K562 (cell line): ENCODE results near the gene ELF2. TPM values are rescaled to one million over a fixed set of nuclear protein-coding genes. Genes with fewer than 3 reads are reported as not detected.

Experiments
- ATAC-seq: fragments of 200-7000 bp; cut with Tn5 transposase; 3 replicates; pipeline ENCODE4 v1.9.1; 2020; ENCODE audit warnings: moderate library complexity
- BruUV-seq: library from RNA; stranded (reverse); fragments of 400-500 nt; replicated peaks from 2 replicates; lab custom pipeline; 2021; lab: Mats Ljungman, UMichigan
- CTCF ChIA-PET: fragments of 300-600 bp; formaldehyde crosslinking; extraction: SDS; loops from one replicate; lab custom pipeline; 2021; ENCODE audit warnings: low intra/inter-chr PET ratio; lab: Yijun Ruan, JAX
- POLR2A ChIA-PET: fragments of 300-600, 350-650 bp; sonication (Branson Sonifier 250); formaldehyde crosslinking; extraction: SDS; loops from one replicate; lab custom pipeline; 2021; ENCODE audit warnings: antibody characterized with exemption, inconsistent platforms; lab: Yijun Ruan, JAX
- DNase-seq, 4 experiments: peaks; one replicate each; pipeline versions ENCODE4 v3.0.0 to v3.0.0-alpha.2; 2011 to 2018; ENCODE audit warnings: low spot score in 3 of 4, mixed read lengths in 3 of 4; ENCODE audit errors: extremely low read depth in 1 of 4
- FAIRE-seq: peaks from 2 replicates; lab custom pipeline; 2011; peaks lifted over from hg19 to GRCh38; lab: Jason Lieb, UNC
- H2AFZ ChIP-seq: 2 replicates; pipeline ENCODE4 v1.6.0; 2011; ENCODE audit warnings: low read depth, low read length, control low read depth, inconsistent platforms
- H3K27ac ChIP-seq: fragments of 200-600 bp; 3 replicates; pipeline ENCODE4 v1.8.0; 2011; ENCODE audit warnings: low read depth, mild to moderate bottlenecking, control low read depth, inconsistent platforms, low read length, moderate library complexity, mixed read lengths; ENCODE audit errors: extremely low read depth
- H3K27me3 ChIP-seq, 2 experiments: fragments of 300-600 bp in 1 of 2; 2 replicates in 1 of 2; 3 replicates in 1 of 2; pipeline versions ENCODE4 v1.6.0 to v1.8.0; 2011; ENCODE audit warnings: inconsistent platforms in 2 of 2, low read length in 2 of 2, mild to moderate bottlenecking in 1 of 2, mixed read lengths in 1 of 2, moderate library complexity in 1 of 2; ENCODE audit not compliant: control insufficient read depth in 2 of 2, insufficient read depth in 2 of 2
- H3K36me3 ChIP-seq: fragments of 300-600 bp; 3 replicates; pipeline ENCODE4 v1.8.0; 2011; ENCODE audit warnings: mild to moderate bottlenecking, low read length, inconsistent platforms; ENCODE audit not compliant: control insufficient read depth, insufficient read depth
- H3K4me1 ChIP-seq, 2 experiments: fragments of 200-600 bp in 1 of 2; replicated peaks in 1 of 2; 2 replicates in 1 of 2; 3 replicates in 1 of 2; pipeline versions ENCODE4 v1.5.1 to v1.8.0; 2011; ENCODE audit warnings: inconsistent platforms in 2 of 2, low read length in 2 of 2, mild to moderate bottlenecking in 1 of 2, mixed read lengths in 1 of 2, moderate library complexity in 1 of 2; ENCODE audit not compliant: control insufficient read depth in 2 of 2, insufficient read depth in 2 of 2
- H3K4me2 ChIP-seq: 2 replicates; pipeline ENCODE4 v1.6.1; 2011; ENCODE audit warnings: low read length, control low read depth, inconsistent platforms, mixed read lengths; ENCODE audit not compliant: insufficient read depth
- H3K4me3 ChIP-seq: fragments of 200-600 bp; sonication (generic), shearing (Covaris generic); 2 replicates; pipeline ENCODE4 v1.5.1; 2016; ENCODE audit warnings: control low read depth, inconsistent platforms
- H3K79me2 ChIP-seq: fragments of 200-600 bp; 3 replicates; pipeline ENCODE4 v1.8.0; 2011; ENCODE audit warnings: low read length, inconsistent platforms; ENCODE audit not compliant: control insufficient read depth, insufficient read depth
- H3K9ac ChIP-seq, 2 experiments: 2 replicates each; pipeline versions ENCODE4 v1.6.0 to v1.6.1; 2011; ENCODE audit warnings: low read depth in 2 of 2, low read length in 2 of 2, control low read depth in 1 of 2, inconsistent platforms in 1 of 2, mild to moderate bottlenecking in 1 of 2, mixed read lengths in 1 of 2; ENCODE audit not compliant: insufficient read depth in 1 of 2
- H3K9me1 ChIP-seq: one replicate; pipeline ENCODE4 v1.6.0; 2011; ENCODE audit warnings: inconsistent platforms, mild to moderate bottlenecking, low read length, moderate library complexity; ENCODE audit not compliant: control insufficient read depth, insufficient read depth
- H3K9me3 ChIP-seq: replicated peaks from 2 replicates; pipeline ENCODE4 v1.5.1; 2011; ENCODE audit warnings: low read depth, low read length, inconsistent platforms; ENCODE audit not compliant: control insufficient read depth, insufficient read depth
- H4K20me1 ChIP-seq: replicated peaks from 2 replicates; pipeline ENCODE4 v1.6.1; 2011; ENCODE audit warnings: low read length, inconsistent platforms, mixed read lengths; ENCODE audit not compliant: control insufficient read depth, insufficient read depth
- CLOCK ChIP-seq: fragments of 250-450 bp; sonication (Bioruptor Pico); IDR thresholded peaks from 2 replicates; pipeline ENCODE4 v1.4.0; 2020; ENCODE audit warnings: mild to moderate bottlenecking, moderate library complexity, borderline replicate concordance
- CUX1 ChIP-seq: fragments of 200-800 bp; sonication (Bioruptor generic); IDR thresholded peaks from 2 replicates; pipeline ENCODE4 v1.6.1; 2016; ENCODE audit warnings: missing genetic modification characterization, missing compliant biosample characterization
- KLF10 ChIP-seq: fragments of 250-450 bp; sonication (Bioruptor Pico); IDR thresholded peaks from 2 replicates; pipeline ENCODE4 v1.6.1; 2021; ENCODE audit warnings: matching md5 sums
- MCM5 ChIP-seq: fragments of 450-650 bp; IDR thresholded peaks from 2 replicates; pipeline ENCODE4 v1.6.1; 2016; ENCODE audit warnings: low read depth
- RUNX1 ChIP-seq: sonication (generic); IDR thresholded peaks from 2 replicates; pipeline ENCODE4 v1.6.1; 2016; ENCODE audit warnings: antibody characterized with exemption, low read depth
- TAF9B ChIP-seq: fragments of 450-650 bp; IDR thresholded peaks from 2 replicates; pipeline ENCODE4 v1.6.1; 2018; ENCODE audit warnings: mild to moderate bottlenecking; ENCODE audit not compliant: partially characterized antibody
- TCF7 ChIP-seq: sonication (generic); IDR thresholded peaks from 2 replicates; pipeline ENCODE4 v1.6.1; 2016; ENCODE audit warnings: antibody characterized with exemption, borderline replicate concordance
- ZHX1 ChIP-seq: fragments of 150-350 bp; conservative IDR thresholded peaks from 2 replicates; pipeline ENCODE4 v1.6.1; 2014; ENCODE audit warnings: low read length
- ZNF57 ChIP-seq: fragments of 450-650 bp; formaldehyde crosslinking; IDR thresholded peaks from 2 replicates; pipeline ENCODE4 v1.4.0; 2020; ENCODE audit warnings: mild to moderate bottlenecking, moderate library complexity
- ZNF778 ChIP-seq: fragments of 450-650 bp; formaldehyde crosslinking; IDR thresholded peaks from 2 replicates; pipeline ENCODE4 v1.4.0; 2020; ENCODE audit warnings: mild to moderate bottlenecking, moderate library complexity
- WGBS: fragments of 100-300 bp; shearing (Covaris generic); methylation state at CpG from one replicate; pipeline ENCODE4 v1.1.6; 2016; ENCODE audit warnings: low coverage, mixed read lengths; ENCODE audit not compliant: insufficient coverage; ENCODE audit errors: missing lambda C conversion rate; 5-methylcytosine and 5-hydroxymethylcytosine counted together
- in situ Hi-C: fragments of 300-500 bp; cut with MboI; formaldehyde crosslinking; loops from 4 replicates; pipeline ENCODE4 v1.15.0; 2018; ENCODE audit warnings: inconsistent platforms, mixed read lengths
- intact Hi-C: fragments of 100-400 bp; cut with micrococcal nuclease; formaldehyde crosslinking; loops from 2 replicates; pipeline ENCODE4 v1.14.2; 2022
- polyA plus RNA-seq, 8 experiments: library from polyadenylated mRNA; depleted of rRNA in 4 of 8; stranded (reverse) in 5 of 8; unstranded in 3 of 8; fragments of >200 nt; fragmentation: Nextera tagmentation in 2 of 8; fragmentation: Illumina TruSeq in 1 of 8; extraction: Ambion mirVana in 2 of 8; extraction: Trizol in 1 of 8; gene quantifications; 2 replicates each; pipeline versions ENCODE4 v1.2.1 to v1.2.3, GENCODE V29; 2011 to 2014; ENCODE audit warnings: inconsistent platforms in 1 of 8, missing spikeins in 1 of 8
- total RNA-seq, 7 experiments: library from RNA; depleted of rRNA in 6 of 7; stranded (reverse); fragments of >200 nt in 6 of 7; fragmentation: Illumina TruSeq in 2 of 7; extraction: Trizol in 2 of 7; gene quantifications; 2 replicates each; pipeline versions ENCODE4 v1.2.1 to v1.2.3, GENCODE V29; 2011 to 2021; ENCODE audit warnings: low replicate concordance in 1 of 7

Gene ELF2
- total and polyA plus RNA-seq, 9 of the 15 experiments (the other 6 are each of a cell fraction or from before 2014, with no cell fraction given): 9.4 to 58.7 (median 41.6) TPM

GRCh38 chr4:139083956-139084803 lies 92.8 kb downstream of the ELF2 start:
- H3K27ac ChIP-seq: peak overlapping the region; percentile 98
- peaks cover 72% of the 10 kb centered on the region for H3K79me2 ChIP-seq
- in situ Hi-C loops: no loop called here
- ATAC-seq: peak; percentile 72
- no peaks in the 10 kb centered on the region for H3K9me3 ChIP-seq
- H4K20me1 ChIP-seq: no peaks in the 10 kb centered on the region
- BruUV-seq: no TSS peak
- peak overlapping the region; percentile 85 for H3K4me3 ChIP-seq
- intact Hi-C loops: loop anchor here (2.0 to 5.0 kb wide), 5 partner anchors 53 to 368 kb away; partner anchors contain the start of genes ELF2, NOCT and RAB33B
- H3K27me3 ChIP-seq: no peaks in the 10 kb centered on the region
- ChIA-PET POLR2A (interaction anchor here (0.6 to 1.5 kb wide), 5 partner anchors 10 to 217 kb away, joined by 3 to 4 read pairs (median 3); partner anchors contain the start of gene NAA15), CTCF (no interaction called here)
- DNase-seq: peak; percentile 70 to 92 (median 75)
- H3K4me2 ChIP-seq: peak overlapping the region; percentile 97
- H2AFZ ChIP-seq: peak overlapping the region; percentile 87
- WGBS: under 1% methylated on average over 43 of the region's 68 CpGs
- peak overlapping the region; percentile 97 to 100 for H3K9ac ChIP-seq
- H3K36me3 ChIP-seq: peaks cover 11% of the 10 kb centered on the region; the same call in 2 of the 3 replicates
- no peak for FAIRE-seq
- H3K9me1 ChIP-seq: no peaks in the 10 kb centered on the region
- peaks cover 6 to 8% of the 10 kb centered on the region in 2 experiments; a peak in 4 of 5 replicates for H3K4me1 ChIP-seq
- TF ChIP-seq ZHX1 (no peak), ZNF778 (CRISPR knock-in tag) (no peak), RUNX1 (no peak), CUX1 (no peak), TAF9B (peak; percentile 75), ZNF57 (no peak), KLF10 (CRISPR knock-in tag) (no peak), MCM5 (no peak), CLOCK (no peak), TCF7 (no peak)
